ENCODE data around the gene TSKU.
A peak's percentile ranks its signal among the peaks of the same experiment; 100 is the strongest.

Gene TSKU

DNA sequence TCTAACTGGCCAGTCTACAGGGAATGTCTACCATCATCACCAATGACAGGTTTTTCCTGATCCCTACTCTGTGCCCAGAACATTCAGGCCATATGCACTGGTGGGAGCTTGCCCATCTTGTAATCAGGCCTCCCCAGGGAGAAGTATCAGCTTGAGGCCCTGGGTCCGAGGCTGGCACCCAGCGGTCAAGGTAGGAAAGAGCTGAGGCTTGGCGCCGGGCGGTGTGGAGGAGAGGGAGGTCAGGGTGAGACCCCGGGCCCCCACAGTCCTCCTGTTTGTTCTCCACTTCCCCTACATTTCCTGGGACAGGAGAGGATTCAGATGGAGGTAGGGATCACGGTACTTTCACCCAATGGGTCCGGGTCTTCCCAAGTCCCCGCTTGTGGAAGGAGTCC is 15.5 kb downstream of the TSKU start:
- no peak overlapping the region for H3K4me2 ChIP-seq (ENCODE audit: low read length, poor library complexity, severe bottlenecking)
- H3K4me1 ChIP-seq (ENCODE audit: control insufficient read depth, insufficient read depth, low read depth, low read length), result peaks cover 36% of the 10 kb centered on the region
- H3K14ac ChIP-seq (ENCODE audit: low read length in 2 of 2), result peak overlapping the region in 1 of 2 experiments; percentile 72
- H3K36me3 ChIP-seq (ENCODE audit: control insufficient read depth in 1 of 2, insufficient read depth in 2 of 2, low read depth in 1 of 2, low read length in 2 of 2), result peaks cover 36 to 50% of the 10 kb centered on the region in 2 experiments
- peak overlapping the region; percentile 54 to 78 for H3K4ac ChIP-seq (ENCODE audit: low read depth in 1 of 2, low read length in 2 of 2)
- H3K23ac ChIP-seq (ENCODE audit: low read length in 2 of 2), result peak overlapping the region in 1 of 2 experiments; percentile 1
- H2AFZ ChIP-seq (ENCODE audit: low read depth, low read length), result no peak overlapping the region
- H3K9me3 ChIP-seq (ENCODE audit: control insufficient read depth, low read length), result no peaks in the 10 kb centered on the region
- H3K4me3 ChIP-seq (ENCODE audit: insufficient read depth in 1 of 2, low read depth in 1 of 2, low read length in 2 of 2), result peak overlapping the region in 1 of 2 experiments; percentile 61
- H4K91ac ChIP-seq (ENCODE audit: low read length), result peak overlapping the region; percentile 80
- H3K9ac ChIP-seq (ENCODE audit: low read length), result peak overlapping the region; percentile 78
- peaks cover 53% of the 10 kb centered on the region for H3K79me1 ChIP-seq (replicated peaks; ENCODE audit: low read length, poor library complexity, severe bottlenecking)
- H2BK12ac ChIP-seq (ENCODE audit: low read length in 2 of 2), result peak overlapping the region; percentile 41 to 90
- H4K8ac ChIP-seq (ENCODE audit: low read length), result peak overlapping the region; percentile 95
- DNase-seq, result no peak
- H2AK5ac ChIP-seq (ENCODE audit: low read length, severe bottlenecking), result no peak overlapping the region
- H2BK5ac ChIP-seq (ENCODE audit: low read depth, low read length, poor library complexity, severe bottlenecking), result no peak overlapping the region
- WGBS, result 66% methylated on average over 5 of the region's 9 CpGs
- H3K18ac ChIP-seq (ENCODE audit: low read depth in 1 of 2, low read length in 2 of 2), result peak overlapping the region; percentile 77 to 90
- H3K27me3 ChIP-seq (ENCODE audit: control insufficient read depth in 1 of 2, insufficient read depth in 1 of 2, low read length in 2 of 2), result no peaks in the 10 kb centered on the region
- no peak overlapping the region for H2BK120ac ChIP-seq (ENCODE audit: low read depth, low read length)
- H2BK15ac ChIP-seq (ENCODE audit: low read depth, poor library complexity, severe bottlenecking), result peak overlapping the region; percentile 62
- no peak overlapping the region for H3K27ac ChIP-seq (ENCODE audit: low read length, poor library complexity, severe bottlenecking)

- no peak overlapping the region for H2AK5ac ChIP-seq (ENCODE audit: low read length, severe bottlenecking)
- peak overlapping the region; percentile 59 to 78 for H3K4ac ChIP-seq (ENCODE audit: low read depth in 1 of 2, low read length in 2 of 2)
- 12% methylated on average over 45 of the region's 47 CpGs for WGBS
- no peak overlapping the region for H2AFZ ChIP-seq (ENCODE audit: low read depth, low read length)
- H3K14ac ChIP-seq (ENCODE audit: low read length in 2 of 2), result peak overlapping the region in 1 of 2 experiments; percentile 72
- peaks cover 30% of the 10 kb centered on the region for H3K4me1 ChIP-seq (ENCODE audit: control insufficient read depth, insufficient read depth, low read depth, low read length)
- peak overlapping the region; percentile 78 for H3K9ac ChIP-seq (ENCODE audit: low read length)
- H3K18ac ChIP-seq (ENCODE audit: low read depth in 1 of 2, low read length in 2 of 2), result peak overlapping the region; percentile 77 to 90
- peak overlapping the region; percentile 62 for H2BK15ac ChIP-seq (ENCODE audit: low read depth, poor library complexity, severe bottlenecking)
- H3K4me2 ChIP-seq (ENCODE audit: low read length, poor library complexity, severe bottlenecking), result peak overlapping the region; percentile 71
- peak overlapping the region; percentile 80 for H4K91ac ChIP-seq (ENCODE audit: low read length)
- peak; percentile 76 for DNase-seq
- no peak overlapping the region for H2BK120ac ChIP-seq (ENCODE audit: low read depth, low read length)
- H3K4me3 ChIP-seq (ENCODE audit: insufficient read depth in 1 of 2, low read depth in 1 of 2, low read length in 2 of 2), result peak overlapping the region; percentile 27 to 61
- peaks cover 48% of the 10 kb centered on the region for H3K79me1 ChIP-seq (replicated peaks; ENCODE audit: low read length, poor library complexity, severe bottlenecking)
- H2BK5ac ChIP-seq (ENCODE audit: low read depth, low read length, poor library complexity, severe bottlenecking), result no peak overlapping the region
- peak overlapping the region; percentile 44 to 90 for H2BK12ac ChIP-seq (ENCODE audit: low read length in 2 of 2)
- no peaks in the 10 kb centered on the region for H3K27me3 ChIP-seq (ENCODE audit: control insufficient read depth in 1 of 2, insufficient read depth in 1 of 2, low read length in 2 of 2)
- H3K36me3 ChIP-seq (ENCODE audit: control insufficient read depth in 1 of 2, insufficient read depth in 2 of 2, low read depth in 1 of 2, low read length in 2 of 2), result peaks cover 36 to 46% of the 10 kb centered on the region in 2 experiments
- H3K27ac ChIP-seq (ENCODE audit: low read length, poor library complexity, severe bottlenecking), result no peak overlapping the region
- peak overlapping the region; percentile 95 for H4K8ac ChIP-seq (ENCODE audit: low read length)
- H3K23ac ChIP-seq (ENCODE audit: low read length in 2 of 2), result peak overlapping the region in 1 of 2 experiments; percentile 23
- H3K9me3 ChIP-seq (ENCODE audit: control insufficient read depth, low read length), result no peaks in the 10 kb centered on the region
Observed at GRCh38 chr11:76799066-76799804, 16.1 kb downstream of the TSKU start.

- Histone ChIP-seq H2BK5ac (ENCODE audit: low read depth, low read length, poor library complexity, severe bottlenecking) (no peak overlapping the region), H2BK12ac (ENCODE audit: low read length in 2 of 2) (peak overlapping the region in 1 of 2 experiments; percentile 96), H2AK5ac (ENCODE audit: low read length, severe bottlenecking) (no peak overlapping the region), H3K23ac (ENCODE audit: low read length in 2 of 2) (no peak overlapping the region), H4K91ac (ENCODE audit: low read length) (peak overlapping the region; percentile 4), H3K4me2 (ENCODE audit: low read length, poor library complexity, severe bottlenecking) (no peak overlapping the region), H3K27me3 (ENCODE audit: control insufficient read depth in 1 of 2, insufficient read depth in 1 of 2, low read length in 2 of 2) (no peaks in the 10 kb centered on the region), H2BK15ac (ENCODE audit: low read depth, poor library complexity, severe bottlenecking) (no peak overlapping the region), H2AFZ (ENCODE audit: low read depth, low read length) (no peak overlapping the region), H3K27ac (ENCODE audit: low read length, poor library complexity, severe bottlenecking) (no peak overlapping the region), H3K14ac (ENCODE audit: low read length in 2 of 2) (peak overlapping the region in 1 of 2 experiments; percentile 71), H4K8ac (ENCODE audit: low read length) (no peak overlapping the region), H3K18ac (ENCODE audit: low read depth in 1 of 2, low read length in 2 of 2) (peak overlapping the region in 1 of 2 experiments; percentile 94), H3K9me3 (ENCODE audit: control insufficient read depth, low read length) (no peaks in the 10 kb centered on the region), H3K4ac (ENCODE audit: low read depth in 1 of 2, low read length in 2 of 2) (peak overlapping the region in 1 of 2 experiments; percentile 60), H3K36me3 (ENCODE audit: control insufficient read depth in 1 of 2, insufficient read depth in 2 of 2, low read depth in 1 of 2, low read length in 2 of 2) (peaks cover 30 to 36% of the 10 kb centered on the region in 2 experiments), H3K4me1 (ENCODE audit: control insufficient read depth, insufficient read depth, low read depth, low read length) (peaks cover 19% of the 10 kb centered on the region), H3K79me1 (replicated peaks; ENCODE audit: low read length, poor library complexity, severe bottlenecking) (peaks cover 37% of the 10 kb centered on the region), H2BK120ac (ENCODE audit: low read depth, low read length) (peak overlapping the region; percentile 35), H3K9ac (ENCODE audit: low read length) (no peak overlapping the region), H3K4me3 (ENCODE audit: insufficient read depth in 1 of 2, low read depth in 1 of 2, low read length in 2 of 2) (no peak overlapping the region)
- WGBS, result 90% methylated on average over 8 of the region's 9 CpGs
- DNase-seq, result no peak
Observed at GRCh38 chr11:76800466-76801200, 17.5 kb downstream of the TSKU start.

DNA sequence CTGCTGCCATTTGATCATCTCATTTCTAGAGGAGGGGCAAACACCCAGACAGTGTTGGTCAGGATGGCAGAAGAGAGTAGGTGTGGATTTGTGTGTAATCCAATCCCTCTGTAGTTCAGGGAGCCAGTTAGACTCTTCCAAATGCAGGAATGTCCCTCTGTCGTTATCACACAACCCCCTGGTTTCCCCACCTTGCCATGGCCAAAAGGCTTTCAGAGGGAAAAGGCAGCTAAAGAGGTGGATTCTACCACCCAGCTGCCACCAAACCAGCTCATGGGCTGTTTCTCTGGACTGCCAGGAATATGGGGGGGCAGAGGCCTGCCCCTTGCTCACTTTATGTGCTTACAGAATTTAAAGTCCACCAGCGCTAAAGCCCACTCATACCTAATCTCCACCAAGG is 18.1 kb downstream of the TSKU start:
- Histone ChIP-seq H3K36me3 (ENCODE audit: control insufficient read depth in 1 of 2, insufficient read depth in 2 of 2, low read depth in 1 of 2, low read length in 2 of 2) (peaks cover 24 to 30% of the 10 kb centered on the region in 2 experiments), H3K23ac (ENCODE audit: low read length in 2 of 2) (no peak overlapping the region), H3K14ac (ENCODE audit: low read length in 2 of 2) (peak overlapping the region in 1 of 2 experiments; percentile 90), H3K27ac (ENCODE audit: low read length, poor library complexity, severe bottlenecking) (no peak overlapping the region), H4K91ac (ENCODE audit: low read length) (no peak overlapping the region), H2BK120ac (ENCODE audit: low read depth, low read length) (peak overlapping the region; percentile 35), H4K8ac (ENCODE audit: low read length) (peak overlapping the region; percentile 12), H3K79me1 (replicated peaks; ENCODE audit: low read length, poor library complexity, severe bottlenecking) (peaks cover 31% of the 10 kb centered on the region), H3K4ac (ENCODE audit: low read depth in 1 of 2, low read length in 2 of 2) (peak overlapping the region; percentile 47 to 61), H3K9ac (ENCODE audit: low read length) (no peak overlapping the region), H2AFZ (ENCODE audit: low read depth, low read length) (no peak overlapping the region), H2BK12ac (ENCODE audit: low read length in 2 of 2) (peak overlapping the region; percentile 29 to 91), H3K27me3 (ENCODE audit: control insufficient read depth in 1 of 2, insufficient read depth in 1 of 2, low read length in 2 of 2) (no peaks in the 10 kb centered on the region), H3K4me1 (ENCODE audit: control insufficient read depth, insufficient read depth, low read depth, low read length) (peaks cover 15% of the 10 kb centered on the region), H3K18ac (ENCODE audit: low read depth in 1 of 2, low read length in 2 of 2) (peak overlapping the region; percentile 42 to 71), H3K4me2 (ENCODE audit: low read length, poor library complexity, severe bottlenecking) (no peak overlapping the region), H3K9me3 (ENCODE audit: control insufficient read depth, low read length) (no peaks in the 10 kb centered on the region), H3K4me3 (ENCODE audit: insufficient read depth in 1 of 2, low read depth in 1 of 2, low read length in 2 of 2) (no peak overlapping the region), H2BK5ac (ENCODE audit: low read depth, low read length, poor library complexity, severe bottlenecking) (no peak overlapping the region), H2AK5ac (ENCODE audit: low read length, severe bottlenecking) (no peak overlapping the region), H2BK15ac (ENCODE audit: low read depth, poor library complexity, severe bottlenecking) (no peak overlapping the region)
- no peak for DNase-seq
- WGBS, result 44% methylated on average over 2 of the region's 2 CpGs
